RWPE2 (cell line): Measurements from ENCODE around the gene SNRK.

Experiments used
- ATAC-seq: fragments of 200-7000 bp; cut with Tn5 transposase; 3 replicates; pipeline ENCODE4 v1.9.1; 2021; ENCODE audit warnings: low read depth
- DNase-seq: peaks from one replicate; pipeline ENCODE4 v3.0.0-alpha.2; 2020; ENCODE audit warnings: low spot score
- H3K27ac ChIP-seq: fragments of 450-650 bp; 2 replicates; pipeline ENCODE4 v1.5.1; 2017; ENCODE audit warnings: mild to moderate bottlenecking; ENCODE audit not compliant: poor library complexity, severe bottlenecking
- H3K27me3 ChIP-seq: fragments of 250-450 bp; sonication (Bioruptor Pico); 2 replicates; pipeline ENCODE4 v1.5.1; 2021; ENCODE audit warnings: mild to moderate bottlenecking, moderate library complexity; ENCODE audit not compliant: insufficient read depth, poor library complexity, severe bottlenecking
- H3K36me3 ChIP-seq: fragments of 250-450 bp; sonication (Bioruptor Pico); 2 replicates; pipeline ENCODE4 v1.5.1; 2020; ENCODE audit warnings: low read depth, mild to moderate bottlenecking, moderate library complexity
- H3K4me1 ChIP-seq: fragments of 250-450 bp; sonication (Bioruptor Pico); 2 replicates; pipeline ENCODE4 v1.5.1; 2021; ENCODE audit warnings: mild to moderate bottlenecking, moderate library complexity; ENCODE audit not compliant: insufficient read depth, poor library complexity, severe bottlenecking
- H3K4me3 ChIP-seq: fragments of 250-450 bp; sonication (Bioruptor Pico); 2 replicates; pipeline ENCODE4 v1.5.1; 2021; ENCODE audit warnings: mild to moderate bottlenecking, moderate library complexity; ENCODE audit not compliant: severe bottlenecking
- H3K9me3 ChIP-seq: fragments of 250-450 bp; sonication (Bioruptor Pico); 2 replicates; pipeline ENCODE4 v1.5.1; 2021; ENCODE audit warnings: mild to moderate bottlenecking, moderate library complexity; ENCODE audit not compliant: severe bottlenecking
- CTCF ChIP-seq: fragments of 450-650 bp; IDR thresholded peaks from one replicate; pipeline ENCODE4 v1.5.1; 2017; ENCODE audit warnings: mild to moderate bottlenecking, moderate library complexity; ENCODE audit not compliant: poor library complexity, severe bottlenecking

The SNRK gene

DNA sequence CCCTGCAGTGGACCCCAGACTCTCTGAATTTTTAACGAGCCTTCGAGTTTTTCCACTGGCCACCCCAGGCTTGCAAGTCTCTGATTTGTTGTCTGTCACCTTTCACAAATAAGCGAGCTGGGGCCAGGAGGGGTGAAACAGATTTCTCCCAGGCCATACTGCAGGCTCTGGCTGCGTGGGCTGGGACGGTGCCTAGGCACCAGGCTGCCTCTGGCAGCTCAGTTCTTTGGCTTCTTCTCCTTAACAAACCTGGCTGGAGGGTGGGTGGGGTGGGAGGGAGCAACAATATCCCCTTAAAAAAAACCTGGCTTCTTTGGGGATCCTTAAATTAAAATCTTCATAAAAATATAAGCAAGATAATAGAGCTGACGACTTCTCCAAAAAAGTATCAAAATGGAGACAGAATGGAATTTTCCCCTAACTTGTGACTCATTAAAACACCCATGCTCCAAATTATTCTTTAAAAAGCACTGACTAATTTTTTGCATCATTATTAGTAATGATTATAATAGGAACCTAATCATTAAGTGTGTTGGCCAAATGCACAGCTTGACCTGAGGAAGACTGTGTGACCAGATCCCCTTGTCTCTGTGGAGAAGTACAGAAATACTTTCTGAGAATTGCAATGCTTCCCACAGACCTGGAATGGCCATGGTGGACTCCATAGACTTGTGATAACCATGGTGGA, 84.1 kb downstream of the SNRK start:
- H3K9me3 ChIP-seq = no peaks in the 10 kb centered on the region
- TF ChIP-seq CTCF = no peak
- no peaks in the 10 kb centered on the region for H3K4me1 ChIP-seq
- no peak overlapping the region for H3K27ac ChIP-seq
- no peaks in the 10 kb centered on the region for H3K27me3 ChIP-seq
- DNase-seq (no peak), ATAC-seq (no peak)
- H3K4me3 ChIP-seq = no peak overlapping the region
- H3K36me3 ChIP-seq = no peaks in the 10 kb centered on the region

DNA sequence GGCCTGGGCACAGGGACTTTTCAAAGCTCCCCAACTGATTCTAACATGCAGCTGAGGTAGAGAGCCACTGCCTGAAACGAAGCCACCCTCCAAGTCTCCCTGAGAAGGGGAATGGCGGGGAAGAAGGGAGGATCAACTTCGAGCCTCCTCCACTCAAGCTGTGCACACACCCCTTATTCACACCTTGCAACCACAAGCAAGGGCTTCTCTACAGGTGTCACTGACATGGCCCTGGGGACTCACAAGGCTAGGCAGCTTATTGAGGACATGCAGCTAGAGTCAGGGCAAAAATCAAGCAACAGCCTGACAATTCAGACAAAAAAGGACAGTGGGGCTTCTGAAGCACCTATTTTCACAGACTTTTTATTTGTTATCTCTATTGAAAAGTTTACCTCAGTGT, 85.2 kb downstream of the SNRK start:
- no peaks in the 10 kb centered on the region for H3K9me3 ChIP-seq
- no peaks in the 10 kb centered on the region for H3K27me3 ChIP-seq
- H3K4me1 ChIP-seq = no peaks in the 10 kb centered on the region
- H3K36me3 ChIP-seq = no peaks in the 10 kb centered on the region
- no peak for DNase-seq
- no peak overlapping the region for H3K4me3 ChIP-seq
- no peak for ATAC-seq
- TF ChIP-seq CTCF = no peak
- no peak overlapping the region for H3K27ac ChIP-seq

DNA sequence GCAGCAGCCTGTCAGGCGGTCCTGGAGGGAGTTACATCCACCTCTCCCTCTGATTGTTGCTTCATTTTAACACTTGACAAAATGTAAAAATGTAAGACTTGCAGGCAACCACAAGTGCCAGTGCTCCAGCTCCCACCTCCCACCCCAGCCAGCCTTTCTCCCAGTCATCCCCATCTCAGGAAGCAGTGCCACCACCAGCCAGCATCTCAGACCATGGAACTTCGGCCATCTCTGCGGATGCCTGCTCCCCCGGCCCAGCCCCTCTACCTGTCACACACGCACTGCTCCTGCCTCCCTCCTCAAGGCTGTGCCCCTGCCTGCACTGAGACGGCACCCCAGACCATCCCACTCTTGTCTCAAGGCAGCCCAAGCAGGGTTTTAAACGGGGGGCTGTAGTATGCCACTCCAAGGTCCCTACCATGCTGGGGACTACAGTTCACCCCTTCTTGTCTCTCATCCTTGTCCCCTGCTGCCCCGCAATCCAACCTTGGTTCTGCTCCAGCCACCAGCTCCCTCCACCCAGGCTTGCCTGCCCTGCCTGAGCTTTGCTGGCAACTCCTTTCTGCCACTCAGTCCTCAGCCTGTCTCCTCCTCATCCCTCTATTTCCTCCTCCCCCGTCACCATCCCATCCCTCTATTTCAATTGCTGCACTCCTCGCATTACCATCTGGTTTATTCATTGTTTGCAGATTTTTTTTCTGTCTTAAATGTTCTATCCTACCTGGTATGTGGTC, 85.8 kb downstream of the SNRK start:
- ATAC-seq (no peak), DNase-seq (no peak)
- no peaks in the 10 kb centered on the region for H3K9me3 ChIP-seq
- no peaks in the 10 kb centered on the region for H3K4me1 ChIP-seq
- H3K27ac ChIP-seq = no peak overlapping the region
- no peaks in the 10 kb centered on the region for H3K36me3 ChIP-seq
- no peak overlapping the region for H3K4me3 ChIP-seq
- no peaks in the 10 kb centered on the region for H3K27me3 ChIP-seq
- no peak for TF ChIP-seq CTCF

DNA sequence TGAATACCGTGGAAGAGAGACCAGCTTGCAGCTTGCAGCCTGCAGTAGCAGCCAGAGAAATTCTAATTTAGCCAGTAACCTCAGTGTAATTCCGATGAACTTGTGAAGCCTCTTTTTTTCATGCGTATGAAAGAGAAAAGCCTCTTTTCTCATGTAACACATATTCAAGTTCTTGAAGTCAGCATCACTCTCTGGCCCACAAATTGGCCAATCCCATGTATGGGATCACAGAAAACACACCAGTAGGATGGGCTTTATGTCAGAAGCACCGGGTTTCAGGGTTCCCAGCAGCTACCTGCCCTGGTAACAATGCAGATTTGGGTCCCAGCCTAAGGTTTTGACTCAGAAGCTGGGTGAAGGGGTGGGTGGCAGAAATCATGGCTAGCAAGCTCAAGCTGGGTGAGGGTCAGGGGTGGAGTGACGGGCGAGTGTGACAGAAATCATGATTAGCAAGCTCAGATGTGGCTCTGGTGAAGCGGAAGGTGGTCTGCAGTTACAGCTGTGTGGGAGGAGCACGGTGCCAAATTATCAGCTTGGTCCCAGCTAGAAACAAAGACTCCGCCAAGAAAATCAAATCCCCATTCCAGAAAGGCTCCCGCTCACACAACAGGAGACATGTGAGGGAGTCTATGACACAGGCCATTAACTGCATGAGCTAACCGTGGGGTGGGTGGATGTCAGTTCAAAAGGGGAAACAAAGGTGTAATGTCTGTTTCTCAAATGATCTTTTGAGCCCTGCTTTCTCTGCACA, 86.6 kb downstream of the SNRK start:
- Histone ChIP-seq H3K4me3 (no peak overlapping the region), H3K27me3 (no peaks in the 10 kb centered on the region), H3K27ac (no peak overlapping the region), H3K36me3 (no peaks in the 10 kb centered on the region), H3K4me1 (no peaks in the 10 kb centered on the region), H3K9me3 (no peaks in the 10 kb centered on the region)
- DNase-seq (no peak), ATAC-seq (no peak)
- TF ChIP-seq CTCF = no peak

GRCh38 chr3:43373560-43373928, 87.2 kb downstream of the SNRK start:
- Histone ChIP-seq H3K36me3 (no peaks in the 10 kb centered on the region), H3K4me1 (peaks cover 2% of the 10 kb centered on the region), H3K27me3 (no peaks in the 10 kb centered on the region), H3K27ac (no peak overlapping the region), H3K4me3 (no peak overlapping the region), H3K9me3 (no peaks in the 10 kb centered on the region)
- DNase-seq = no peak
- TF ChIP-seq CTCF = no peak
- no peak for ATAC-seq
